HEK293T (cell line): ENCODE results near the gene PLA2R1.

Source experiments
- ARNT ChIP-seq: fragments of 450-650 bp; IDR thresholded peaks from 2 replicates; pipeline ENCODE4 v1.6.1; 2017; ENCODE audit warnings: mild to moderate bottlenecking
- BHLHE40 ChIP-seq: fragments of 450-650 bp; IDR thresholded peaks from 2 replicates; pipeline ENCODE4 v1.6.1; 2016; ENCODE audit warnings: mild to moderate bottlenecking, moderate library complexity, borderline replicate concordance
- ELF4 ChIP-seq: fragments of 450-650 bp; IDR thresholded peaks from 2 replicates; pipeline ENCODE4 v1.6.1; 2017; ENCODE audit warnings: antibody characterized with exemption
- FOXK2 ChIP-seq: fragments of 450-650 bp; IDR thresholded peaks from 2 replicates; pipeline ENCODE4 v1.6.1; 2016; ENCODE audit warnings: mild to moderate bottlenecking
- FOXM1 ChIP-seq: fragments of 450-650 bp; IDR thresholded peaks from 2 replicates; pipeline ENCODE4 v1.6.1; 2017; ENCODE audit warnings: mild to moderate bottlenecking, borderline replicate concordance
- HDGF ChIP-seq: fragments of 450-650 bp; IDR thresholded peaks from 2 replicates; pipeline ENCODE4 v1.6.1; 2017; ENCODE audit warnings: antibody characterized with exemption, borderline replicate concordance
- L3MBTL2 ChIP-seq: fragments of 450-650 bp; conservative IDR thresholded peaks from 2 replicates; pipeline ENCODE4 v1.6.1; 2016; ENCODE audit warnings: mild to moderate bottlenecking
- LEF1 ChIP-seq: fragments of 450-650 bp; IDR thresholded peaks from 2 replicates; pipeline ENCODE4 v1.6.1; 2017; ENCODE audit warnings: mild to moderate bottlenecking, borderline replicate concordance
- PKNOX1 ChIP-seq: fragments of 450-650 bp; IDR thresholded peaks from 2 replicates; pipeline ENCODE4 v1.6.1; 2016
- SP1 ChIP-seq: fragments of 450-650 bp; IDR thresholded peaks from 2 replicates; pipeline ENCODE4 v1.6.1; 2017
- SUZ12 ChIP-seq: fragments of 450-650 bp; IDR thresholded peaks from 2 replicates; pipeline ENCODE4 v1.6.1; 2016; ENCODE audit warnings: mild to moderate bottlenecking
- TARDBP ChIP-seq: fragments of 450-650 bp; IDR thresholded peaks from 2 replicates; pipeline ENCODE4 v1.6.1; 2016
- ZNF384 ChIP-seq: fragments of 450-650 bp; IDR thresholded peaks from 2 replicates; pipeline ENCODE4 v1.6.1; 2016

GRCh38 chr2:160077912-160078810 lies 15.7 kb upstream of the PLA2R1 start:
- TF ChIP-seq LEF1 (no peak), ZNF384 (no peak), ARNT (no peak), PKNOX1 (no peak), SP1 (no peak), FOXK2 (no peak), FOXM1 (no peak), BHLHE40 (no peak), HDGF (no peak), SUZ12 (no peak), ELF4 (no peak), TARDBP (no peak), L3MBTL2 (no peak)
